Fibroblast of skin of right quadriceps (primary cell): ENCODE data around the gene PLD4.
"Not testable (repeated sequence)": the region's sequence is repeated elsewhere in the genome, so short reads cannot be mapped to it uniquely, and the experiment has no call there.

Experiments
- DNase-seq: peaks from one replicate; pipeline ENCODE4 v3.0.0-alpha.2; 2013

PLD4 gene

GRCh38 chr14:104886690-104887622 lies 37.7 kb upstream of the PLD4 start:
- no peak for DNase-seq

- no peak for DNase-seq
Measured at GRCh38 chr14:104887623-104888488, 36.8 kb upstream of the PLD4 start.

GRCh38 chr14:104888489-104889374 lies 35.9 kb upstream of the PLD4 start:
- DNase-seq, result no peak

- no peak for DNase-seq
Measured at GRCh38 chr14:104889375-104889757, 35.3 kb upstream of the PLD4 start.

GRCh38 chr14:104890292-104890691 lies 34.4 kb upstream of the PLD4 start:
- DNase-seq, result not testable (repeated sequence)

- DNase-seq, result no peak
Measured at GRCh38 chr14:104891121-104891551, 33.5 kb upstream of the PLD4 start.

GRCh38 chr14:104891664-104892530 lies 32.8 kb upstream of the PLD4 start:
- DNase-seq, result no peak

- no peak for DNase-seq
Measured at GRCh38 chr14:104892531-104893434, 31.9 kb upstream of the PLD4 start.

- no peak for DNase-seq
Measured at GRCh38 chr14:104893435-104894207, 31.1 kb upstream of the PLD4 start.

- no peak for DNase-seq
Measured at GRCh38 chr14:104894331-104895206, 30.1 kb upstream of the PLD4 start.

- DNase-seq, result no peak
Measured at GRCh38 chr14:104895207-104895785, 29.4 kb upstream of the PLD4 start.

- DNase-seq, result no peak
Measured at GRCh38 chr14:104895786-104896661, 28.7 kb upstream of the PLD4 start.

GRCh38 chr14:104897330-104898194 lies 27.1 kb upstream of the PLD4 start:
- DNase-seq, result no peak

- DNase-seq, result no peak
Measured at GRCh38 chr14:104898195-104898558, 26.5 kb upstream of the PLD4 start.

- DNase-seq, result peak; percentile 8
Measured at GRCh38 chr14:104898870-104899510, 25.7 kb upstream of the PLD4 start.

- DNase-seq, result no peak
Measured at GRCh38 chr14:104899781-104900180, 24.9 kb upstream of the PLD4 start.
